Keratinocyte (primary cell): Measurements from ENCODE around the gene LAMA2. TPM values are rescaled to one million over a fixed set of nuclear protein-coding genes. Genes with fewer than 3 reads are reported as not detected.

Source experiments
- DNase-seq: peaks from one replicate; pipeline ENCODE4 v3.0.0-alpha.2; 2011; ENCODE audit warnings: low read depth, missing footprints, low spot score
- FAIRE-seq: peaks from 2 replicates; lab custom pipeline; 2011; peaks lifted over from hg19 to GRCh38; lab: Jason Lieb, UNC
- H2AFZ ChIP-seq: 2 replicates; pipeline ENCODE4 v1.6.0; 2012; ENCODE audit warnings: low read length, control low read depth, inconsistent platforms; ENCODE audit not compliant: control insufficient read depth
- H3K27ac ChIP-seq: 2 replicates; pipeline ENCODE4 v1.5.1; 2011; ENCODE audit warnings: low read length; ENCODE audit not compliant: control insufficient read depth, insufficient read depth
- H3K27me3 ChIP-seq: 3 replicates; pipeline ENCODE4 v1.6.0; 2011; ENCODE audit warnings: low read length; ENCODE audit not compliant: control insufficient read depth, insufficient read depth; ENCODE audit errors: extremely low read depth
- H3K36me3 ChIP-seq, 2 experiments: 2 replicates in 1 of 2; 3 replicates in 1 of 2; pipeline ENCODE4 v1.5.1; 2011; ENCODE audit warnings: low read length in 2 of 2, mild to moderate bottlenecking in 1 of 2; ENCODE audit not compliant: control insufficient read depth in 2 of 2, insufficient read depth in 2 of 2; ENCODE audit errors: extremely low read depth in 1 of 2
- H3K4me1 ChIP-seq: 3 replicates; pipeline ENCODE4 v1.5.1; 2011; ENCODE audit warnings: low read length; ENCODE audit not compliant: control insufficient read depth, insufficient read depth; ENCODE audit errors: extremely low read depth
- H3K4me2 ChIP-seq: 3 replicates; pipeline ENCODE4 v1.6.0; 2011; ENCODE audit warnings: low read depth, low read length; ENCODE audit not compliant: control insufficient read depth, insufficient read depth; ENCODE audit errors: extremely low read depth
- H3K4me3 ChIP-seq, 3 experiments: fragments of 200-600 bp in 1 of 3; sonication (generic) in 1 of 3; 2 replicates in 2 of 3; 3 replicates in 1 of 3; pipeline ENCODE4 v1.5.1; 2011 to 2016; ENCODE audit warnings: low read length in 3 of 3, mild to moderate bottlenecking in 3 of 3, control low read depth in 2 of 3, inconsistent platforms in 1 of 3, low read depth in 1 of 3, mixed read lengths in 1 of 3, mixed run types in 1 of 3, moderate library complexity in 1 of 3; ENCODE audit not compliant: control insufficient read depth in 2 of 3, insufficient read depth in 2 of 3; ENCODE audit errors: extremely low read depth in 1 of 3
- H3K79me2 ChIP-seq: 2 replicates; pipeline ENCODE4 v1.6.0; 2012; ENCODE audit warnings: low read length; ENCODE audit not compliant: control insufficient read depth, insufficient read depth
- H3K9ac ChIP-seq: 3 replicates; pipeline ENCODE4 v1.6.0; 2011; ENCODE audit warnings: low read length; ENCODE audit not compliant: control insufficient read depth, insufficient read depth; ENCODE audit errors: extremely low read depth
- H3K9me1 ChIP-seq: 3 replicates; pipeline ENCODE4 v1.6.0; 2011; ENCODE audit warnings: low read length; ENCODE audit not compliant: control insufficient read depth, insufficient read depth; ENCODE audit errors: extremely low read depth
- H3K9me3 ChIP-seq: 2 replicates; pipeline ENCODE4 v1.5.1; 2012; ENCODE audit warnings: low read depth, low read length; ENCODE audit not compliant: control insufficient read depth
- H4K20me1 ChIP-seq: 3 replicates; pipeline ENCODE4 v1.6.0; 2011; ENCODE audit warnings: low read length; ENCODE audit not compliant: control insufficient read depth, insufficient read depth; ENCODE audit errors: extremely low read depth
- CTCF ChIP-seq, 3 experiments: IDR thresholded peaks in 1 of 3; conservative IDR thresholded peaks in 1 of 3; optimal IDR thresholded peaks in 1 of 3; 2 replicates in 2 of 3; 3 replicates in 1 of 3; pipeline versions ENCODE3 to v1.5.1; 2011; ENCODE audit warnings: low read length in 3 of 3, mild to moderate bottlenecking in 3 of 3, moderate library complexity in 2 of 3, control low read depth in 1 of 3, inconsistent platforms in 1 of 3; ENCODE audit not compliant: insufficient read depth in 2 of 3; ENCODE audit errors: extremely low read depth in 1 of 3
- EZH2 ChIP-seq: IDR thresholded peaks from one replicate; pipeline ENCODE4 v1.6.1; 2012; ENCODE audit warnings: inconsistent platforms, mild to moderate bottlenecking, low read length, moderate library complexity
- dilution Hi-C: fragments of 300-500 bp; cut with MboI; formaldehyde crosslinking; loops from one replicate; pipeline ENCODE4 v1.7.0; 2020; ENCODE audit warnings: low sequenced_read_pairs; ENCODE audit not compliant: extremely low pct_ligation_motif_present
- polyA plus RNA-seq, 5 experiments: library from polyadenylated mRNA; depleted of rRNA in 3 of 5; stranded (reverse) in 3 of 5; stranded (forward) in 1 of 5; unstranded in 1 of 5; fragments of >200 nt; gene quantifications; 1 replicate in 1 of 5; 2 replicates in 3 of 5; 3 replicates in 1 of 5; pipeline versions ENCODE4 v1.2.1 to v1.2.3, GENCODE V29; 2011 to 2012; ENCODE audit warnings: missing spikeins in 2 of 5, low read depth in 1 of 5, low replicate concordance in 1 of 5

The LAMA2 gene
- polyA plus RNA-seq, 1 donor (not counting 4 experiments of a cell fraction or from before 2014, with no cell fraction given), result 1.4 TPM

- FAIRE-seq (no peak), DNase-seq (no peak)
- H3K27ac ChIP-seq, result no peak overlapping the region
- no peak overlapping the region for H2AFZ ChIP-seq
- H3K36me3 ChIP-seq, result no peaks in the 10 kb centered on the region
- no peaks in the 10 kb centered on the region for H3K79me2 ChIP-seq
- no peaks in the 10 kb centered on the region for H4K20me1 ChIP-seq
- H3K9ac ChIP-seq, result no peak overlapping the region
- H3K9me3 ChIP-seq, result no peaks in the 10 kb centered on the region
- H3K9me1 ChIP-seq, result no peaks in the 10 kb centered on the region
- TF ChIP-seq EZH2 (no peak), CTCF (optimal IDR thresholded peaks at IDR 0.05 in 1 of 3, IDR thresholded peaks at IDR 0.05 in 1 of 3, conservative IDR thresholded peaks at IDR 0.05 in 1 of 3; ENCODE audit: extremely low read depth in 1 of 3, insufficient read depth in 2 of 3, low read length in 3 of 3) (no peak)
- dilution Hi-C loops, result no loop called here
- H3K4me3 ChIP-seq, result no peak overlapping the region
- peaks cover 8% of the 10 kb centered on the region for H3K27me3 ChIP-seq
- H3K4me1 ChIP-seq, result peaks cover 6% of the 10 kb centered on the region
- H3K4me2 ChIP-seq, result no peak overlapping the region
Observed at GRCh38 chr6:128885381-128885780, 2.4 kb downstream of the LAMA2 start.

- Histone ChIP-seq H3K4me3 (no peak overlapping the region), H4K20me1 (no peaks in the 10 kb centered on the region), H3K79me2 (no peaks in the 10 kb centered on the region)
Observed at GRCh38 chr6:128886706-128887105, 3.8 kb downstream of the LAMA2 start.

More at GRCh38 chr6:128886706-128887105, 3.8 kb downstream of the LAMA2 start:
- Histone ChIP-seq H3K9me1 (no peaks in the 10 kb centered on the region), H2AFZ (no peak overlapping the region), H3K27me3 (peaks cover 8% of the 10 kb centered on the region), H3K36me3 (no peaks in the 10 kb centered on the region), H3K9ac (no peak overlapping the region), H3K9me3 (no peaks in the 10 kb centered on the region), H3K27ac (no peak overlapping the region), H3K4me1 (peaks cover 6% of the 10 kb centered on the region), H3K4me2 (no peak overlapping the region)
- no peak for FAIRE-seq
- no peak for DNase-seq
- dilution Hi-C loops, result no loop called here
- no peak for TF ChIP-seq CTCF (optimal IDR thresholded peaks at IDR 0.05 in 1 of 3, IDR thresholded peaks at IDR 0.05 in 1 of 3, conservative IDR thresholded peaks at IDR 0.05 in 1 of 3; ENCODE audit: extremely low read depth in 1 of 3, insufficient read depth in 2 of 3, low read length in 3 of 3)
- TF ChIP-seq EZH2, result no peak
